NCI-H1930 (cell line): ENCODE results near the gene PPP1R3G.

ENCODE experiments used
- DNase-seq, 2 experiments: peaks; one replicate each; lab custom pipeline; 2025; lab: John Stamatoyannopoulos, UW

The PPP1R3G gene

DNA sequence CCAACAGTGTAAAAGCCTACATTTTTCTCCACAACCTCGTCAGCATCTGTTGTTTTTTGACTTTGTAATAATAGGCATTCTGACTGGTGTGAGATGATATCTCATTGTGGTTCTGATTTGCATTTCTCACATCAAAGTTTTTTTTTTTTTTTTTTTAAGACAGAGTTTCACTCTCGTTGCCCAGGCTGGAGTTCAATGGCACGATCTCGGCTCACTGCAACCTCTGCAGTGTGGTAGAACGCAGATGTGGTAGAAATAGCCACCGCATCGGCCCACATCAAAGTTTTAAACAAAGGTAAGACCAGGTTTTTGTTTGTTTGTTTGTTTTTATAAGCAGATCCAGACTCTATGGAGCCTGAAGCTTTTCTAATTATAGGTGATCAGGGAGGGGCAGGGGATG is 12.7 kb upstream of the PPP1R3G start:
- DNase-seq = no peak

GRCh38 chr6:5073992-5074391 is 11.1 kb upstream of the PPP1R3G start:
- DNase-seq = no peak

- DNase-seq = no peak
Measured at GRCh38 chr6:5076931-5077330, 8.2 kb upstream of the PPP1R3G start.

DNA sequence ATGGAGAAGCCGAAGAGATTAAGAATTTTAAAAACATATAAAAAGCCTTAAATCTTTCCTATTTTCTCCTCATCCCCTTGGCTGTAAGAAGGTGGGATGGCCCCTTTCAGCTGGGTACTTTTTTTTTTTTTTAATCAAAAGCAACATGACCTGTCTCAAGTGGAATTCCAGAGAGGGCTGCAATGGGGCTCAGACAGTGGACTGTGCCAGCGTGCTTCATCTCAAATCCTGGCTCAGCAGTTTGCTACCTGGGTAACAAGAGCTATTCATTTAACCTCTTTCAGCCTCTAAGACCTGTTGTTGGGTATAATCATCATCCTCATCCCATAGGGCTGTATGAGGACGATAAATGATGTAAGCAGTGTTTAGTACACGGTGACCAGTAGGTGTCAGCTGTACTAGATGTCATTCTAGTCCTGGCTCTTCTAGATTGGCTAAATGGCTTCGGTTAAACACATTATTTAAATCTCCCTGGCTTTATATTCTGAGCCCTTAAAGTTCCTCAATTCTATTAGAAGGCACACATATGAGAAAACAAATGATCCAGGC is 6.9 kb upstream of the PPP1R3G start:
- no peak for DNase-seq

DNA sequence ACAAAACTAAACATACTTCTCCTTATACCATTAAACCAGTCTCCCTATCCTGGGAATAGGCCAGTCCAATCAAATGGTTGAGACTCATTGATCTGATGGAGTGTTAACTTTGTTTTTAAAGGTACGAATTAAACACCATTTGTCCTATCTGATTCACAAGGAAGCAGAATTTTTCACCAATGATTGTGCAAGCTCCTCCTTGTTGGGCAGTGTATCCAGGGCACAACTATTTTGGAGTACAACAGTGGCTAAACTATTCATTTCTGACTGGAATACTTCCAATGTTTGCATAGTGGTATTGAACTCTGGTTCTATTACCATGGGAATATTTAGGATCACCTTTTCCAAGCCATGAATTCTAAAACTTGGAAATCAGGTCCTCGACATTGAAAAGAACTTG is 5.4 kb upstream of the PPP1R3G start:
- no peak for DNase-seq

GRCh38 chr6:5080574-5080973 is 4.6 kb upstream of the PPP1R3G start:
- no peak for DNase-seq

DNA sequence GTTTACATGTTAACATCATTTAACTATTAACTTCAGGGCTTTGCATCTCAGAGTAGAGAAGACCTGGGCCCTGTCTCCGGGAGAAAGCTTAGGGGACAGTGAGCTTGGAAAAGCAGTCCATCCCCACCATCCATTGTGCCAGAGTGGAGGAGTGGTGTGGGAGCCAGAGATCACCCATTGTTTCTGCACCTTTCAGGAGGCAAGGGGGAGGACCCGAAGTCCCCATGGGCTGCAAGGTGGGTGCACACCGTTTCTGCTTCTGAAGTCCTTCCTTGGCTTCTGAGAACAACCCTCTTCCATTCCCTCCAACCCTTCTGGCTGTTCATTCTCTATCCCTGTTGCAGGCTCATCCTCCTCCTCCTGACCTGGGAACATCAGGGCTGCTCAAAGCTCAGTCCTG is 4.0 kb upstream of the PPP1R3G start:
- no peak for DNase-seq

GRCh38 chr6:5081955-5082354 is 3.2 kb upstream of the PPP1R3G start:
- DNase-seq = no peak

- no peak for DNase-seq
Measured at GRCh38 chr6:5082487-5083306, 2.4 kb upstream of the PPP1R3G start.

DNA sequence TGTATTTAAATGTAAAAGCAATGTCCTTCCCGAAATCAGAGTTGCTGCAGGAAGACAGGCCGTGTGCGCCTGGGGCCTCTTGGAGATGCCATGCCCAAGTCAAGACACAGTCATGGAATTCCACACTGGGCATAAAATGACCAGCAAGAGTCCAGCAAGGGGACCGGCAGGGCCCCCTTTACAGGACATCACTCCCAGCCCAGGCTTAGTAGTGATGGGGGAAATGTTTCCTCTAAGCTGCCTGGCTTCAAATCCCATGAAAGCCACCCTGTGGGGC is 1.9 kb upstream of the PPP1R3G start:
- no peak for DNase-seq

GRCh38 chr6:5083813-5084359 is 1.3 kb upstream of the PPP1R3G start:
- DNase-seq = no peak

GRCh38 chr6:5084360-5084780 is 771 bp upstream of the PPP1R3G start:
- no peak for DNase-seq

DNA sequence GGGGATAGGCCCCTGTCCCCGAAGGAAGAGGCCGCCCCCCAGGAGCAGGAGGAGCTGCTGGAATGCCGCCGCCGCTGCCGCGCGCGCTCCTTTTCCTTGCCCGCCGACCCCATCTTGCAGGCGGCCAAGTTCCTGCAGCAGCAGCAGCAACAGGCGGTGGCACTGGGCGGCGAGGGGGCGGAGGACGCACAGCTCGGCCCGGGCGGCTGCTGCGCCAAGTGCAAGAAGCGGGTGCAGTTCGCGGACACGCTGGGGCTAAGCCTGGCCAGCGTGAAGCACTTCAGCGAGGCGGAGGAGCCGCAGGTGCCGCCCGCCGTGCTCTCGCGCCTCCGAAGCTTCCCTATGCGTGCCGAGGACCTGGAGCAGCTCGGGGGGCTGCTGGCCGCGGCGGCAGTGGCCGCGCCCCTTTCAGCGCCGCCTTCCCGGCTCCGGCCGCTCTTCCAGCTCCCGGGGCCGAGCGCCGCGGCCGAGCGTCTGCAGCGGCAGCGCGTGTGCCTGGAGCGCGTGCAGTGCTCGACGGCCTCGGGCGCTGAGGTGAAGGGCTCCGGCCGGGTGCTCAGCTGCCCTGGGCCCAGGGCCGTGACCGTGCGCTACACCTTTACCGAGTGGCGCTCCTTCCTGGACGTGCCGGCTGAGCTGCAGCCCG is 630 bp downstream of the PPP1R3G start:
- no peak for DNase-seq

GRCh38 chr6:5086294-5086890 is 1.3 kb downstream of the PPP1R3G start:
- DNase-seq = no peak

DNA sequence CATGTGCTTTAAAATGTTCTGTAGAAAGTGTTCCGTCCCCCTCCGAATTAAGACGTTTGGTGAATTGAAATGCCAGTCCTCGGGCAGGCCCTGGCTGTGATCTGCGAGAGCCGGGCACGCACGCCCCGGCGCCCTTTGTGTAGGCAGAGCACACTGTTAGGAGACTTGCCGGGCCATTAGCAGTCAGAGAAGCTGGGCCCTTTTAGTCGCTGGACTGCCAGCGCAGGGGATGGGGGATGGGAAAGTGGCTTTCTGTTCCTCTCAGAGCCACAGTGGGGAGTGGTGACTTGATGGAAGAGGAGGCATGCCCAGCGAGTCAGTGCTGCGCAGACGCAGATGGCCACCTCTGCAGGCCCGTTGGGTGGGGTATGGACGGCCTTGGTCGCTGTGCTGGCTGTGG is 2.2 kb downstream of the PPP1R3G start:
- DNase-seq = no peak

DNA sequence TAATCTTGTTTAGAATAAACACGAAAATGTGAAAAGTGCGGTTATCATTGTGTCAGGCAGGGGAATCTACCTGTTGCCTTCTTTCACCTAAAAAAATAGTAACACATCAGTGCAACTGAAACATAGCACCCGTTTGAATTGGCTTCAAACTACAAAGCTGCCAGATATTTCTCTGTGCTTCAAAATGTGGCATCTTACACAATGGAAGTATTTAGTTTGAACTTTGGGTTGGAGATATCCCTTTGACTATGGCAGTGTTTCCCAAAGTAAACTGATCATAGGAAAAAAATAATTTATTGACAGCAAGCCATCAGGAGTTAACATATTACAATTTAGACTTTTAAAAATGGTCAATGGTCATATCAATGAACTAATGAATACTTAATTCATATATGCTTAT is 3.6 kb downstream of the PPP1R3G start:
- DNase-seq = no peak

DNA sequence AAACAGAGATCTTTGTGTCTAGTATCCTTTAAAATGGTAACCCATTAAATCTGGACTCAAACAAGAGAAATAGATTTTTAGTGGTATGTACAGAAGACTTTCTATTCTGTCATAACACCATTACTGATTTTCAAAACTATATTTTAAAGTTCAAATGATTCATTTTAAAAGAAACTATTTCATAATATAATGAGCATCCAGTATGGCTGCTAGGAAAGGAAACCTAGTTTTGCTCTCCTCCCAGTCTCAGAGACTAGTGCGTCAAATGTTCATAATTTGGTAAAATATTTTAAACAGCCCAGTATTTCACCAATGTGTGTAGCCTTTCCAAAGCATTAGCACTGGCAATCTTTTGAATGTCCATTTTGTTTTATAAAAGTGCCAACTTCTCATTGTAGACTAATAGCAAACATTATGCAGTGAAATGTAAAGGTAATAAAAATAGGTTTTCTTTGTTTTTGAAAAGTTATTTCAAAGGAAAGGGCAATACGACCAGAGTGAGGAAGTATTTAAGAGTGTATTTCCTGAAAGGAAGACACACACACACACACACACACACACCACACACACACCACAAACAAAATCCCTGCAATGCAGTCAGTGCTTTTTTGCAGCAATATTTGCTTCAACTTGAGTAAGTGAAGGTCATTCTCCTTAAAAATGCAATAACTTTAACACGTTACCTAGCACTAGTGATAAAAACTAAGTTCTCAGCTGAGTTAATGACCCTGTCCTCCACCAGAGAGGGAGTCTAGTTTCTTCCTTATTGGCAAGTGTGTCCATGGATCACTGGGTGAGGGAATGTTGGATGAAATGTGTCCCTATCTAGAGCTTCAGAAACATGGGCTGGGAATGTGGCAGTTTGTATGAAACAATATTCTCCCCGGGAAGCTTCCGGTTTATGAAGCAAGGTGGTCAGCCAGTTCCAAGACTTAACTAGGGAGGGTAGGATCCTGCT is 4.6 kb downstream of the PPP1R3G start:
- DNase-seq = no peak

GRCh38 chr6:5090603-5091002 is 5.5 kb downstream of the PPP1R3G start:
- DNase-seq = no peak

- no peak for DNase-seq
Measured at GRCh38 chr6:5091210-5092069, 6.3 kb downstream of the PPP1R3G start.

DNA sequence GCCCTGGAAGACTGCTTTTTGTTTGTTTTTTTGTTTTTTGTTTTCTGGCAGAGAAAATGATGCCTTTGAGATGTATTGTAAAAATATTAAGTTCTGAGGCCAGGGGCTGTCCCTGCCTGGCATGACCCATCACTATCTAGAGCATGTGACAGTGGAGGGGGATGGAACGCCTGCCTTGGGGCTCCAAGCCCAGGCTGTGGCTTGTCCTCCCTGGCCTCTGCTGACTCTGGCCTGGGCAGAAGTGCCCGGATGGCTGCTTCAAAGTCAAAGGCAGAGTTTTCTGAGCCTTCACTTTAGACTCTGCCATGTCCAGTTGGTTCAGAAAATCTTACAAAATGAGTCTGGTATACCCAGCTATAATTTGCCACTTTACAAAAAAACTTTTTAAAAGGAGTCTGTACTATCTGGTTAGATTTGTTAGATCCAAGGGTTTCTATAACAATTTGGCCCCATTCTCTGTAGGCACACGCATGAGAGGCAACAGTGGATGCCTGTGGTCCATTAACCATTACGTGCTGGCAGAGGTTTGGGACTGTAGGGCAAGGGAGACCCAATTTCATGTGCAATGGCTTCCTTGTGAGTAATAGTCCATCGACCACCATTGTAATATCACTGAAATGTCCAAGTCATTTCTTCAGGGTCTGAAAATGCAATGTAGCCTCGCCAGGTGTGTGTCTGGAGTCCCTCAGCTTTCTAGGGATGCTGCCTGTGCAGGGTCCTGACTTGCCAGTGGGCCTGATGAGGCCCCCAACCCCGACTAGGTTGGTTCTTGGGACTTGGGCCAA is 8.3 kb downstream of the PPP1R3G start:
- DNase-seq = no peak
